ENCODE results near the gene GZMM.

Gene GZMM

GRCh38 chr19:531753-532560, 11.9 kb upstream of the GZMM start, which contains the start of gene CDC34:
CDC34 (plus strand) TSS chr19:531760; CDS start chr19:531932, 172 bp downstream.
- DNase-seq (ENCODE audit: low read depth), result no peak
- no peak for TF ChIP-seq CTCF (IDR thresholded peaks at IDR 0.05; ENCODE audit: control insufficient read depth, extremely low read depth, insufficient read depth)
- H3K4me3 ChIP-seq (ENCODE audit: low read depth, low read length), result peak within 1 kb of the TSS; percentile 93

- DNase-seq (ENCODE audit: low read depth), result peak; percentile 35
- peak; percentile 55 for TF ChIP-seq CTCF (IDR thresholded peaks at IDR 0.05; ENCODE audit: control insufficient read depth, extremely low read depth, insufficient read depth)
- H3K4me3 ChIP-seq (ENCODE audit: low read depth, low read length), result peak overlapping the region; percentile 93
Measured at GRCh38 chr19:532561-533363, 11.1 kb upstream of the GZMM start.

- no peak for TF ChIP-seq CTCF (IDR thresholded peaks at IDR 0.05; ENCODE audit: control insufficient read depth, extremely low read depth, insufficient read depth)
- peak overlapping the region; percentile 93 for H3K4me3 ChIP-seq (ENCODE audit: low read depth, low read length)
- DNase-seq (ENCODE audit: low read depth), result no peak
Measured at GRCh38 chr19:533364-534058, 10.3 kb upstream of the GZMM start.

- H3K4me3 ChIP-seq (ENCODE audit: low read depth, low read length), result peak overlapping the region; percentile 93
- 0 out of 2 replicates have a peak, but pooled peaks have one; percentile 4 for TF ChIP-seq CTCF (IDR thresholded peaks at IDR 0.05; ENCODE audit: control insufficient read depth, extremely low read depth, insufficient read depth)
- no peak for DNase-seq (ENCODE audit: low read depth)
Measured at GRCh38 chr19:534088-534487, 9.8 kb upstream of the GZMM start.

- H3K4me3 ChIP-seq (ENCODE audit: low read depth, low read length), result peak overlapping the region; percentile 93
- DNase-seq (ENCODE audit: low read depth), result peak; percentile 82
- TF ChIP-seq CTCF (IDR thresholded peaks at IDR 0.05; ENCODE audit: control insufficient read depth, extremely low read depth, insufficient read depth), result no peak; the same call in 1 of the 2 replicates
Measured at GRCh38 chr19:535017-535835, 8.6 kb upstream of the GZMM start.

All from LNCaP clone FGC (cell line).